Loucy (cell line): ENCODE measurements around the gene ABLIM1.

Source experiments
- H2AFZ ChIP-seq: fragments of 200-600 bp; sonication (generic); 2 replicates; pipeline ENCODE4 v1.6.0; 2016; ENCODE audit warnings: antibody characterized with exemption, mild to moderate bottlenecking, low read length, moderate library complexity
- H3F3A ChIP-seq: fragments of 200-600 bp; 2 replicates; pipeline ENCODE4 v1.6.0; 2016; ENCODE audit warnings: antibody characterized with exemption, low read depth, mild to moderate bottlenecking
- H3K27me3 ChIP-seq: fragments of 200-600 bp; sonication (generic); 2 replicates; pipeline ENCODE4 v1.6.1; 2014; ENCODE audit warnings: low read length, mild to moderate bottlenecking; ENCODE audit not compliant: insufficient read depth, poor library complexity, severe bottlenecking
- H3K36me3 ChIP-seq: fragments of 200-600 bp; sonication (generic); 2 replicates; pipeline ENCODE4 v1.6.1; 2016; ENCODE audit warnings: low read length; ENCODE audit not compliant: insufficient read depth
- H3K4me1 ChIP-seq: fragments of 200-600 bp; sonication (generic); 2 replicates; pipeline ENCODE4 v1.5.1; 2014; ENCODE audit warnings: low read length, mild to moderate bottlenecking; ENCODE audit not compliant: insufficient read depth, poor library complexity, severe bottlenecking
- H3K4me2 ChIP-seq: fragments of 200-600 bp; sonication (generic); 2 replicates; pipeline ENCODE4 v1.6.0; 2014; ENCODE audit warnings: antibody characterized with exemption, low read length, low read depth, mild to moderate bottlenecking; ENCODE audit not compliant: poor library complexity, severe bottlenecking
- H3K4me3 ChIP-seq: fragments of 200-600 bp; sonication (generic); 2 replicates; pipeline ENCODE4 v1.5.1; 2014; ENCODE audit warnings: low read length, mild to moderate bottlenecking, mixed read lengths; ENCODE audit not compliant: poor library complexity, severe bottlenecking
- H3K79me2 ChIP-seq: fragments of 200-600 bp; sonication (generic); 2 replicates; pipeline ENCODE4 v1.6.1; 2014; ENCODE audit warnings: low read length; ENCODE audit not compliant: insufficient read depth
- H3K9ac ChIP-seq: fragments of 200-600 bp; sonication (generic); 2 replicates; pipeline ENCODE4 v1.6.0; 2014; ENCODE audit warnings: mild to moderate bottlenecking, low read depth, low read length, moderate library complexity; ENCODE audit not compliant: poor library complexity, severe bottlenecking
- H3K9me2 ChIP-seq: fragments of 200-600 bp; sonication (generic); replicated peaks from 2 replicates; pipeline ENCODE4 v1.6.1; 2016; ENCODE audit warnings: low read depth, low read length, mixed read lengths
- H3K9me3 ChIP-seq: fragments of 200-600 bp; sonication (generic); 2 replicates; pipeline ENCODE4 v1.6.1; 2014; ENCODE audit warnings: mild to moderate bottlenecking, antibody characterized with exemption, low read length, low read depth; ENCODE audit not compliant: insufficient read depth
- H4K20me1 ChIP-seq: fragments of 200-600 bp; sonication (generic); 2 replicates; pipeline ENCODE4 v1.6.0; 2014; ENCODE audit warnings: antibody characterized with exemption, low read length, mild to moderate bottlenecking; ENCODE audit not compliant: insufficient read depth, poor library complexity, severe bottlenecking
- EZH2phosphoT487 ChIP-seq: fragments of 200-600 bp; IDR thresholded peaks from 2 replicates; pipeline ENCODE4 v1.6.1; 2018; ENCODE audit warnings: antibody characterized with exemption, mild to moderate bottlenecking, moderate library complexity, borderline replicate concordance
- TF ChIP-seq, protein P1 (sequence below): fragments of 200-600 bp; sonication (generic); conservative IDR thresholded peaks from 2 replicates; pipeline ENCODE4 v1.5.1; 2014; ENCODE audit warnings: mild to moderate bottlenecking, antibody characterized with exemption, low read length

The ABLIM1 gene

GRCh38 chr10:114393886-114394285, 264.2 kb downstream of the ABLIM1 start:
- Histone ChIP-seq H3K36me3 (no peaks in the 10 kb centered on the region), H4K20me1 (no peaks in the 10 kb centered on the region), H3K79me2 (no peaks in the 10 kb centered on the region), H3K4me1 (peaks cover 30% of the 10 kb centered on the region), H3K27me3 (no peaks in the 10 kb centered on the region), H3K9ac (no peak overlapping the region), H3F3A (no peaks in the 10 kb centered on the region), H3K4me3 (no peak overlapping the region), H3K9me3 (no peaks in the 10 kb centered on the region), H2AFZ (no peak overlapping the region), H3K4me2 (no peak overlapping the region), H3K9me2 (no peaks in the 10 kb centered on the region)
- TF ChIP-seq, protein P1, sequence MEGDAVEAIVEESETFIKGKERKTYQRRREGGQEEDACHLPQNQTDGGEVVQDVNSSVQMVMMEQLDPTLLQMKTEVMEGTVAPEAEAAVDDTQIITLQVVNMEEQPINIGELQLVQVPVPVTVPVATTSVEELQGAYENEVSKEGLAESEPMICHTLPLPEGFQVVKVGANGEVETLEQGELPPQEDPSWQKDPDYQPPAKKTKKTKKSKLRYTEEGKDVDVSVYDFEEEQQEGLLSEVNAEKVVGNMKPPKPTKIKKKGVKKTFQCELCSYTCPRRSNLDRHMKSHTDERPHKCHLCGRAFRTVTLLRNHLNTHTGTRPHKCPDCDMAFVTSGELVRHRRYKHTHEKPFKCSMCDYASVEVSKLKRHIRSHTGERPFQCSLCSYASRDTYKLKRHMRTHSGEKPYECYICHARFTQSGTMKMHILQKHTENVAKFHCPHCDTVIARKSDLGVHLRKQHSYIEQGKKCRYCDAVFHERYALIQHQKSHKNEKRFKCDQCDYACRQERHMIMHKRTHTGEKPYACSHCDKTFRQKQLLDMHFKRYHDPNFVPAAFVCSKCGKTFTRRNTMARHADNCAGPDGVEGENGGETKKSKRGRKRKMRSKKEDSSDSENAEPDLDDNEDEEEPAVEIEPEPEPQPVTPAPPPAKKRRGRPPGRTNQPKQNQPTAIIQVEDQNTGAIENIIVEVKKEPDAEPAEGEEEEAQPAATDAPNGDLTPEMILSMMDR = no peak
- no peak for TF ChIP-seq EZH2phosphoT487

DNA sequence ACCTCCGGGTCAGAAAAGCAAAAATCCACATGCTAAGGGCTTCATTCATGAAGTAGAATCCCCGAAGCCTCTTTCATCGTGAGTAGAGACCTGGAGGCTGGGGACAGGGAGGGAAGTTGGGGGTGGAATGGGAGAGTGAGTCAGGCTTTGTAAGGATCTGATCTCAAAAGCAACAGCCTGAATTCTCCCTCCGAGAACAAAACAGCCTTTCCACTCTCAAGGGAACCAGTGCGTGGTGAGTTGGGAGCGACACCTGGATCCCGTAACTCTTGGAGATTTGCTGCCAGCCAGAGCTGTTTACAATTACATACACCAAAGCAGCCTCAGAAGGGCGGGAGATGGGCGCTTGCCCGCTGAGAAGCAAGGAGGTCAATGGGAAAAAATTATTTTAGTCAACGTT, 264.6 kb downstream of the ABLIM1 start:
- Histone ChIP-seq H3K9me2 (no peaks in the 10 kb centered on the region), H4K20me1 (no peaks in the 10 kb centered on the region), H3K79me2 (no peaks in the 10 kb centered on the region), H3K27me3 (no peaks in the 10 kb centered on the region), H3K4me3 (no peak overlapping the region), H2AFZ (no peak overlapping the region), H3K4me1 (peaks cover 30% of the 10 kb centered on the region), H3F3A (no peaks in the 10 kb centered on the region), H3K36me3 (no peaks in the 10 kb centered on the region), H3K4me2 (no peak overlapping the region), H3K9me3 (no peaks in the 10 kb centered on the region), H3K9ac (no peak overlapping the region)
- no peak for TF ChIP-seq EZH2phosphoT487

- H3K9me2 ChIP-seq = no peaks in the 10 kb centered on the region
- no peak overlapping the region for H3K4me3 ChIP-seq
- no peak overlapping the region for H3K9ac ChIP-seq
- H3K36me3 ChIP-seq = no peaks in the 10 kb centered on the region
- H3K9me3 ChIP-seq = no peaks in the 10 kb centered on the region
- H2AFZ ChIP-seq = no peak overlapping the region
- no peaks in the 10 kb centered on the region for H3K27me3 ChIP-seq
- no peaks in the 10 kb centered on the region for H4K20me1 ChIP-seq
- H3K4me2 ChIP-seq = no peak overlapping the region
- H3K4me1 ChIP-seq = peaks cover 20% of the 10 kb centered on the region
- H3K79me2 ChIP-seq = no peaks in the 10 kb centered on the region
- no peaks in the 10 kb centered on the region for H3F3A ChIP-seq
- TF ChIP-seq EZH2phosphoT487 = no peak
- TF ChIP-seq, protein P1 = no peak
Observed at GRCh38 chr10:114392112-114392835, 265.8 kb downstream of the ABLIM1 start.

DNA sequence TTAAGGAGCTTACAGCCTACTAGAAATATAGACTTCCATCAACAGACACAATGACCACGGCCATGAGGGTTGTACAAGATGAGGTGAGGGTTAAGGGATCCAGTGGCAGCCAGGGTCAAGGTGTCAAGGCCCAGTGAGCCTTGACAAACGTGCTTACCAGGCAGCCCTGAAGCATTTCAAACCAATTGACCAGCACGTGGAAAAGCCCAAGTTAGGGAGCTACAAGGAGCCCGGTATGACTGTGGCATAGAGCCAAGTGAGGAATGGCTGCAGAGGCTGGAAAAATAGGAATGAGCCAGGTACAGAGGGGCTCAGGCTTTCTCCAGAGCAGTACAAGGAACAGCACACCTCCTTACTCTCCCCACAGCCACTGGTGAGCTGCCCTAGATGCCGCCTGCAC, 266.5 kb downstream of the ABLIM1 start:
- Histone ChIP-seq H3K9me3 (no peaks in the 10 kb centered on the region), H3K4me2 (no peak overlapping the region), H4K20me1 (no peaks in the 10 kb centered on the region), H3K9me2 (no peaks in the 10 kb centered on the region), H3K27me3 (no peaks in the 10 kb centered on the region), H3F3A (no peaks in the 10 kb centered on the region), H3K79me2 (no peaks in the 10 kb centered on the region), H3K4me3 (no peak overlapping the region), H3K4me1 (peaks cover 17% of the 10 kb centered on the region), H3K36me3 (no peaks in the 10 kb centered on the region), H3K9ac (no peak overlapping the region), H2AFZ (no peak overlapping the region)
- TF ChIP-seq, protein P1 = no peak
- no peak for TF ChIP-seq EZH2phosphoT487
